BJ (cell line): ENCODE measurements around the gene OR52B6. TPM values are rescaled to one million over a fixed set of nuclear protein-coding genes. Genes with fewer than 3 reads are reported as not detected.

ENCODE experiments used
- CTCF ChIA-PET: fragments of 350-600 bp; formaldehyde crosslinking; extraction: SDS; loops from one replicate; lab custom pipeline; 2021; ENCODE audit warnings: antibody characterized with exemption, inconsistent platforms; lab: Yijun Ruan, JAX
- POLR2A ChIA-PET: fragments of 300-600 bp; sonication (Branson Sonifier 250); formaldehyde crosslinking; extraction: SDS; loops from one replicate; lab custom pipeline; 2021; ENCODE audit warnings: antibody characterized with exemption; lab: Charles Lee
- DNase-seq: peaks from one replicate; pipeline ENCODE4 v3.0.0-alpha.2; 2011; ENCODE audit warnings: low read depth
- H3K27me3 ChIP-seq: 2 replicates; pipeline ENCODE4 v1.6.0; 2011; ENCODE audit warnings: low read length; ENCODE audit not compliant: control insufficient read depth, insufficient read depth
- H3K36me3 ChIP-seq: 2 replicates; pipeline ENCODE4 v1.5.1; 2011; ENCODE audit warnings: low read length; ENCODE audit not compliant: control insufficient read depth, insufficient read depth
- H3K4me3 ChIP-seq: 2 replicates; pipeline ENCODE4 v1.5.1; 2011; ENCODE audit warnings: low read depth, mild to moderate bottlenecking, control low read depth, low read length
- polyA minus RNA-seq: library from RNA; depleted of rRNA, polyadenylated mRNA; stranded (reverse); fragments of >200 nt; gene quantifications from 2 replicates; pipeline ENCODE4 v1.2.3, GENCODE V29; 2011; rRNA and poly(A)+ RNA removed
- polyA plus RNA-seq: library from polyadenylated mRNA; depleted of rRNA; stranded (reverse); fragments of >200 nt; gene quantifications from 2 replicates; pipeline ENCODE4 v1.2.3, GENCODE V29; 2011; rRNA removed
- TF ChIP-seq, protein P1 (sequence below): IDR thresholded peaks from 2 replicates; pipeline ENCODE4 v1.5.1; 2011; ENCODE audit warnings: low read depth, mild to moderate bottlenecking, control low read depth, inconsistent platforms, low read length, moderate library complexity; ENCODE audit not compliant: insufficient read depth

The OR52B6 gene, protein sequence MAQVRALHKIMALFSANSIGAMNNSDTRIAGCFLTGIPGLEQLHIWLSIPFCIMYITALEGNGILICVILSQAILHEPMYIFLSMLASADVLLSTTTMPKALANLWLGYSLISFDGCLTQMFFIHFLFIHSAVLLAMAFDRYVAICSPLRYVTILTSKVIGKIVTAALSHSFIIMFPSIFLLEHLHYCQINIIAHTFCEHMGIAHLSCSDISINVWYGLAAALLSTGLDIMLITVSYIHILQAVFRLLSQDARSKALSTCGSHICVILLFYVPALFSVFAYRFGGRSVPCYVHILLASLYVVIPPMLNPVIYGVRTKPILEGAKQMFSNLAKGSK
- polyA plus RNA-seq (not detected in 2 replicates), polyA minus RNA-seq (not detected in 2 replicates)

DNA sequence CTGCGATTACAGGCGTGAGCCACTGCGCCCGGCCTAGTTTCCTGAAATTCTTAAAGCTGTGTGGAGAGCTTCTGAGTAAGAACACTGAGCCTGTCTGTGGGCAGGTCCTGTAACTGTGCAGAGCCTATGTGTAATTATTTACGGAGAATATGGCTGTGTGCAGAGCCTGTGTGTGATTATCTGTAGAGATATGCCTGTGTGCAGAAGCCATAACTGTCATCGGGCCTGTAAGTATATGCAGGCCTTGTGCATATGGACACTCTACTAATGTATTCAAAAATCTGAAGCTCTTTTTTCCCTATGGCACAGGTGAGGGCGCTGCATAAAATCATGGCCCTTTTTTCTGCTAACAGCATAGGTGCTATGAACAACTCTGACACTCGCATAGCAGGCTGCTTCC is at the start of gene OR52B6:
Gene OR52B6 (plus strand): TSS at position 301 of the 400 bp plus-strand sequence. CDS start 0 bp downstream, at position 301.
- H3K27me3 ChIP-seq = 0 out of 2 replicates have a peak, but pooled peaks cover 2% of the 10 kb centered on the region
- ChIA-PET CTCF (interaction anchor here (1.0 kb wide), 1 partner anchor 20 kb away, joined by 3 read pairs; no protein-coding TSS in a partner anchor), POLR2A (no interaction called here)
- H3K36me3 ChIP-seq = no peaks in the 10 kb centered on the region
- H3K4me3 ChIP-seq = no peak within 1 kb of the TSS
- TF ChIP-seq, protein P1, sequence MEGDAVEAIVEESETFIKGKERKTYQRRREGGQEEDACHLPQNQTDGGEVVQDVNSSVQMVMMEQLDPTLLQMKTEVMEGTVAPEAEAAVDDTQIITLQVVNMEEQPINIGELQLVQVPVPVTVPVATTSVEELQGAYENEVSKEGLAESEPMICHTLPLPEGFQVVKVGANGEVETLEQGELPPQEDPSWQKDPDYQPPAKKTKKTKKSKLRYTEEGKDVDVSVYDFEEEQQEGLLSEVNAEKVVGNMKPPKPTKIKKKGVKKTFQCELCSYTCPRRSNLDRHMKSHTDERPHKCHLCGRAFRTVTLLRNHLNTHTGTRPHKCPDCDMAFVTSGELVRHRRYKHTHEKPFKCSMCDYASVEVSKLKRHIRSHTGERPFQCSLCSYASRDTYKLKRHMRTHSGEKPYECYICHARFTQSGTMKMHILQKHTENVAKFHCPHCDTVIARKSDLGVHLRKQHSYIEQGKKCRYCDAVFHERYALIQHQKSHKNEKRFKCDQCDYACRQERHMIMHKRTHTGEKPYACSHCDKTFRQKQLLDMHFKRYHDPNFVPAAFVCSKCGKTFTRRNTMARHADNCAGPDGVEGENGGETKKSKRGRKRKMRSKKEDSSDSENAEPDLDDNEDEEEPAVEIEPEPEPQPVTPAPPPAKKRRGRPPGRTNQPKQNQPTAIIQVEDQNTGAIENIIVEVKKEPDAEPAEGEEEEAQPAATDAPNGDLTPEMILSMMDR = no peak
- no peak for DNase-seq

DNA sequence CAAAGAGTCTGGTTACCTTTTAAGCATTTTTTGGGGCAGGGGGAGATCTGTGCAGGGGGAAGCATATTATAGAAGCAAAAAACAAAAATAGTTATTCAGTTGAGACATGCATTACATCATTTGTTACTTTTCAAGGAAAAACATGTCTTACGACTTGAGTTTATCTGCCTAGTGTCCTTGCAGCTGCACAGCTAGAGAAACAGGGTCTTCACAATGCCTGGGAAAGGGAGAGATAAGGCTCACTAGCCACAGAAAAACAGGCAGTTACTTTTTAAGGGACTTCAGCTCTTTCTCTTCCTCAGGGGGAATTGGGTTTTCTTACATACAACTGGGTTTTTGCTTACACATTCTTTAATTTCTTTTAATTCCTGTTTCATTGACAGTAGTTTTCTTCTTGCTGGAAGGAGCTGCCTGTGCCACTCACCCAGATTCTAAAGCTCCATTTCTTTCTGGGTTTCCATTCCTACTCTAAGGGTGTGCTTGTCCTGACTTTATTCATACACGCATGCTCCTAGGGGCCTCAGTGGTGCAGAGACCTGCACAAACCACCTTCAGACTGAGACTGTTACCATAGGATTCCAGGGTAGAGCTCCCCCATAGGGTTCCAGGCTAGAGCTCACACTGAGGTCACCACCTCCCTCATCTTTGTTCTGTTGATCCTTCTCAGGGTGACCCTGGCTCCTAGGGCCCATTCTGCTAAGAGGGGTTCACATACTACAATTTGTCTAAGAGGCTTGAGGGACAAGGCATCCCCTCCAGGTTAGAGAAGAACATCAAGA is 49.4 kb upstream of the OR52B6 start:
- CTCF ChIA-PET = no interaction called here
- TF ChIP-seq, protein P1 = no peak
- POLR2A ChIA-PET = no interaction called here
- H3K27me3 ChIP-seq = no peaks in the 10 kb centered on the region; the same call in 1 of the 2 replicates
- no peak overlapping the region for H3K4me3 ChIP-seq
- DNase-seq = no peak
- H3K36me3 ChIP-seq = no peaks in the 10 kb centered on the region

DNA sequence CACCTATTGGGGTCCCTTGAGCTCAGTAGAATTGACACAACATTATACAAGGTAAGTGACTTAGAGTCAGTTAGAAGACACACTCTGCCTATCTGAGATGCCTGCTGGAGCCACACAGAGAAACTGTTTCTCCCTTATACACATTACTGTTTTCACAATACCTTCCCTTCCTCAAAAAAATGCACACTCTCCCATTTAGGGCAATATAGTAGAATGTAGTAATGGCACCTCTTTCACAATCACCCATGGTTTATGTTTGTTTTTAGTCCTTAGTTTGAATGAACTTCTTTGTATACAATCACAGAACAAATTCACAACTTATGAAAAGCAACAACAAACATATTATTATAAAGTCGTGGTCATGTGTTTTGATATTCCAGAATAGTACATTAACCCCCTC is 46.6 kb upstream of the OR52B6 start:
- Histone ChIP-seq H3K36me3 (no peaks in the 10 kb centered on the region), H3K4me3 (no peak overlapping the region), H3K27me3 (no peaks in the 10 kb centered on the region)
- TF ChIP-seq, protein P1 = no peak
- POLR2A ChIA-PET = no interaction called here
- DNase-seq = no peak
- CTCF ChIA-PET = interaction anchor here (0.6 kb wide), 1 partner anchor 154 kb away, joined by 3 read pairs; no protein-coding TSS in a partner anchor

DNA sequence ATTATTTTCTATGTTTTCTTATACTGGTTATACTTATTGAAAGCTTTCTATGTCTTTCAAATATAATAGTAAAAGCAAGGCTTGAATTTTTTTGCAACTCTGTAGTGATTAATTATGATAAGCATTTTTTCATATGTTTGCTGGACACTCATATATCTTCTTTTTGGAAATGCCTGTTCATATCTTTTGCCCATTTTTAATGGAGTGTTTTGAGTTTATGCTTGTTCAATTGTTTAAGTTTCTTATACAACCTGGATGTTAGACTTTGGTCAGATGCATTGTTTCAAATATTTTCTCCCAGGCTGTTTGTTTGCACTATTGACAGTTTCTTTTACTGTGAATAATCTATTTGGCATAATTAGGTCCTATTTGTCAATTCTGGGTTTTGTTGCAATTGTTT is 44.2 kb upstream of the OR52B6 start:
- CTCF ChIA-PET = no interaction called here
- TF ChIP-seq, protein P1 = no peak
- no peaks in the 10 kb centered on the region for H3K27me3 ChIP-seq
- H3K36me3 ChIP-seq = no peaks in the 10 kb centered on the region
- DNase-seq = no peak
- POLR2A ChIA-PET = no interaction called here
- H3K4me3 ChIP-seq = no peak overlapping the region

DNA sequence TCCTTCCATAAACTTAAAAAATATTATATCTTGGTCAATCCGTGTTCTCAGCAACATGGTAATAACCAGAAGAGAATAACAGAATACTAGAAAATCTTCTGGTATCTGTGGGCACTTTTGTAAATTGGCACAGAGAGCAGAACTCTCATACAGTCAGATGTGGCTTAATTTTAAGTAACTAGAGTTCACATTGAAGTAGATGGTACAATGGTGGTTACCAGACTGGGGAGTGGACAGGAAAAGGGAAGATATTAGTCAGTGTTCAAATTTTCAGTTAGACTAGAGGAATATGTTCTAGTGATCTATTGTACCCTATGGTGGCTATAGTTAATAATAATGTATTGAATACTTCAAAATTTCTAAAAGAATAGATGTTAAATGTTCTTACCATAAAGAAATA is 39.2 kb upstream of the OR52B6 start:
- H3K36me3 ChIP-seq = no peaks in the 10 kb centered on the region
- POLR2A ChIA-PET = no interaction called here
- CTCF ChIA-PET = no interaction called here
- TF ChIP-seq, protein P1 = no peak
- H3K4me3 ChIP-seq = no peak overlapping the region
- no peak for DNase-seq
- H3K27me3 ChIP-seq = no peaks in the 10 kb centered on the region
